Trophoblast cell (in vitro differentiated cells and primary cell): Measurements from ENCODE around the gene AFAP1L2.

Experiments used
- DNase-seq, 2 donors: peaks; one replicate each; pipeline ENCODE4 v3.0.0-alpha.2; 2016
- H2AFZ ChIP-seq: 2 replicates; pipeline ENCODE4 v1.6.1; 2013; ENCODE audit warnings: low read length, moderate library complexity, mild to moderate bottlenecking; ENCODE audit not compliant: insufficient read depth, poor library complexity
- H2AK5ac ChIP-seq: 2 replicates; pipeline ENCODE4 v1.6.1; 2013; ENCODE audit warnings: mild to moderate bottlenecking, low read length
- H2BK120ac ChIP-seq: 2 replicates; pipeline ENCODE4 v1.6.1; 2013; ENCODE audit warnings: low read length, mild to moderate bottlenecking, moderate library complexity; ENCODE audit not compliant: insufficient read depth, poor library complexity
- H2BK12ac ChIP-seq: 2 replicates; pipeline ENCODE4 v1.6.1; 2013; ENCODE audit warnings: mild to moderate bottlenecking, low read length, moderate library complexity
- H2BK5ac ChIP-seq: 2 replicates; pipeline ENCODE4 v1.6.1; 2013; ENCODE audit warnings: low read length, low read depth, moderate library complexity, mild to moderate bottlenecking; ENCODE audit not compliant: poor library complexity
- H3K14ac ChIP-seq: 2 replicates; pipeline ENCODE4 v1.6.1; 2013; ENCODE audit warnings: mild to moderate bottlenecking, low read length
- H3K18ac ChIP-seq: 2 replicates; pipeline ENCODE4 v1.6.1; 2013; ENCODE audit warnings: mild to moderate bottlenecking, low read length
- H3K23ac ChIP-seq: 2 replicates; pipeline ENCODE4 v1.6.1; 2013; ENCODE audit warnings: low read length
- H3K27ac ChIP-seq: 2 replicates; pipeline ENCODE4 v1.5.1; 2013; ENCODE audit warnings: low read depth, mild to moderate bottlenecking, inconsistent platforms, low read length, moderate library complexity
- H3K27me3 ChIP-seq: 2 replicates; pipeline ENCODE4 v1.6.1; 2013; ENCODE audit warnings: inconsistent platforms, mild to moderate bottlenecking, low read length, moderate library complexity; ENCODE audit not compliant: insufficient read depth
- H3K36me3 ChIP-seq, 2 experiments: 1 replicate in 1 of 2; 2 replicates in 1 of 2; pipeline ENCODE4 v1.6.1; 2013; ENCODE audit warnings: low read length in 2 of 2, mild to moderate bottlenecking in 2 of 2, moderate library complexity in 1 of 2; ENCODE audit not compliant: insufficient read depth in 2 of 2, control insufficient read depth in 1 of 2
- H3K4ac ChIP-seq: 2 replicates; pipeline ENCODE4 v1.6.1; 2013; ENCODE audit warnings: low read depth, mild to moderate bottlenecking, low read length, moderate library complexity
- H3K4me1 ChIP-seq, 2 experiments: 1 replicate in 1 of 2; 2 replicates in 1 of 2; pipeline ENCODE4 v1.6.1; 2013; ENCODE audit warnings: low read length in 2 of 2, mild to moderate bottlenecking in 2 of 2, moderate library complexity in 1 of 2; ENCODE audit not compliant: insufficient read depth in 2 of 2, control insufficient read depth in 1 of 2
- H3K4me2 ChIP-seq: 2 replicates; pipeline ENCODE4 v1.6.1; 2013; ENCODE audit warnings: inconsistent platforms, mild to moderate bottlenecking, low read length, moderate library complexity
- H3K4me3 ChIP-seq: 2 replicates; pipeline ENCODE4 v1.5.1; 2013; ENCODE audit warnings: mild to moderate bottlenecking, low read depth, low read length, inconsistent platforms
- H3K79me1 ChIP-seq: one replicate; pipeline ENCODE4 v1.6.1; 2013; ENCODE audit warnings: low read length
- H3K79me2 ChIP-seq: 2 replicates; pipeline ENCODE4 v1.6.1; 2013; ENCODE audit warnings: low read length, mild to moderate bottlenecking; ENCODE audit not compliant: control insufficient read depth, insufficient read depth, poor library complexity
- H3K9ac ChIP-seq: 2 replicates; pipeline ENCODE4 v1.6.1; 2013; ENCODE audit warnings: mild to moderate bottlenecking, low read length
- H3K9me3 ChIP-seq: 2 replicates; pipeline ENCODE4 v1.6.1; 2013; ENCODE audit warnings: low read depth, mild to moderate bottlenecking, control low read depth, inconsistent platforms, low read length; ENCODE audit not compliant: insufficient read depth
- H4K12ac ChIP-seq: 2 replicates; pipeline ENCODE4 v1.6.1; 2013; ENCODE audit warnings: low read depth, mild to moderate bottlenecking, low read length, moderate library complexity
- H4K8ac ChIP-seq: 2 replicates; pipeline ENCODE4 v1.6.1; 2013; ENCODE audit warnings: low read depth, mild to moderate bottlenecking, low read length, moderate library complexity
- H4K91ac ChIP-seq: one replicate; pipeline ENCODE4 v1.6.1; 2013; ENCODE audit warnings: low read depth, mild to moderate bottlenecking, low read length, moderate library complexity
- WGBS: extraction: QIAGEN DNeasy Blood & Tissue Kit; methylation state at CpG from one replicate; pipeline ENCODE4 v1.1.7; 2013; ENCODE audit warnings: missing lambda C conversion rate; ENCODE audit not compliant: insufficient read length, insufficient coverage; ENCODE audit errors: extremely low coverage; 5-methylcytosine and 5-hydroxymethylcytosine counted together

AFAP1L2 gene

DNA sequence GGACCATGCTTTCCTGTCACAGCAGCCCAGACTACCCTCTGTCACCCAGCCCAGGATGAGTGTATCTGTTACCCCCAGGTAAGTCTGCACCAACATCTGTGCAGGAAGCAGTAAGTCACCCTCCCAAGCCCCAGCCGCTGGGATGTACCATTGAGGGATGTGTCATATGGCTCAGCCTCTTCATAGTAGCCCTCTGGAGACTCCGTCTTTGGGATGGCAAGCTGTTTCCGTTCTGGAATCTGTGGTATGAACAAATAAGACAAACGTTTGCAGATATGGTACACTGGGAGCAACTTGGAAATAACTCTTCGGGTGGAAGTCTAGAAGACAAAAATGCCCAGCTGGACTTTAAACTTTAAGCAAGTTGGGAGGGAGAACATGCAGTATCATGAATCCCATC, 81.3 kb downstream of the AFAP1L2 start:
- no CpG with 5 or more reads among the region's 5 CpGs for WGBS
- H3K27me3 ChIP-seq, result no peaks in the 10 kb centered on the region
- H3K79me1 ChIP-seq, result peaks cover 27% of the 10 kb centered on the region
- H3K14ac ChIP-seq, result peak overlapping the region; percentile 69
- H2BK120ac ChIP-seq, result peak overlapping the region; percentile 28
- no peaks in the 10 kb centered on the region for H3K9me3 ChIP-seq
- peaks cover 19 to 33% of the 10 kb centered on the region in 2 experiments for H3K36me3 ChIP-seq
- H3K4me1 ChIP-seq, result peaks cover 21 to 33% of the 10 kb centered on the region in 2 experiments
- H2AK5ac ChIP-seq, result peak overlapping the region; percentile 74
- no peaks in the 10 kb centered on the region for H3K79me2 ChIP-seq
- peak overlapping the region; percentile 36 for H3K18ac ChIP-seq
- H3K23ac ChIP-seq, result no peak overlapping the region
- no peak overlapping the region for H3K9ac ChIP-seq
- peak overlapping the region; percentile 55 for H2BK5ac ChIP-seq
- H4K91ac ChIP-seq, result peak overlapping the region; percentile 63
- H4K12ac ChIP-seq, result no peak overlapping the region
- H2BK12ac ChIP-seq, result peak overlapping the region; percentile 26
- H3K27ac ChIP-seq, result peak overlapping the region; percentile 86
- peak overlapping the region; percentile 40 for H4K8ac ChIP-seq
- DNase-seq, result peak in 1 of 2 donors; percentile 66
- peak overlapping the region; percentile 66 for H3K4ac ChIP-seq
- no peak overlapping the region for H3K4me2 ChIP-seq
- no peak overlapping the region for H2AFZ ChIP-seq
- H3K4me3 ChIP-seq, result no peak overlapping the region

DNA sequence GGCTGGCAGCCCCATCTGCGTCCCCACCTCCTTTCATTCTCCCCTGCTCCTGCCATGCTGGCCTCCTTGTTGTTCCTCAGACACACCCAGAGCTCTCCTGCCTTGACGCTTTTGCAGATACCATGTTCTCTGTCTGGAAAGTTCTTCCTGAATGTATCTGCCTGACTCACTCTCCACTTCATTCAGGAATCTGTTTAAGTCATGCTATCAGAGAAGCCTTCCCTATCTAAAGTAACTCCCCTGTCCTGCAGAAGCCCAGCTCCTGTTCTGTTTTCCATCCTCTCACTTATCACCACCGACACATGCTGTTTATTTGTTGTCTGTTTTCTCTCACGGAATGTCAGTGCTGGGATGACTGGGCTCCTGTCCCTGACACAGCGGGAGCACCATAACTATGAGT, 82.0 kb downstream of the AFAP1L2 start:
- Histone ChIP-seq H3K4me3 (no peak overlapping the region), H2BK12ac (no peak overlapping the region), H3K27ac (peak overlapping the region; percentile 88), H3K14ac (no peak overlapping the region), H2BK5ac (peak overlapping the region; percentile 63), H3K23ac (no peak overlapping the region), H3K9ac (no peak overlapping the region), H3K4me2 (no peak overlapping the region), H3K27me3 (no peaks in the 10 kb centered on the region), H2AFZ (no peak overlapping the region), H3K79me2 (no peaks in the 10 kb centered on the region), H3K4me1 (peaks cover 21 to 33% of the 10 kb centered on the region in 2 experiments), H4K12ac (no peak overlapping the region), H3K4ac (no peak overlapping the region), H4K91ac (peak overlapping the region; percentile 83), H3K18ac (no peak overlapping the region), H3K9me3 (no peaks in the 10 kb centered on the region), H2AK5ac (no peak overlapping the region), H4K8ac (peak overlapping the region; percentile 40), H2BK120ac (peak overlapping the region; percentile 28), H3K79me1 (peaks cover 27% of the 10 kb centered on the region), H3K36me3 (peaks cover 14 to 29% of the 10 kb centered on the region in 2 experiments)
- DNase-seq, result peak; percentile 27 to 67
- WGBS, result no CpG with 5 or more reads among the region's 5 CpGs

DNA sequence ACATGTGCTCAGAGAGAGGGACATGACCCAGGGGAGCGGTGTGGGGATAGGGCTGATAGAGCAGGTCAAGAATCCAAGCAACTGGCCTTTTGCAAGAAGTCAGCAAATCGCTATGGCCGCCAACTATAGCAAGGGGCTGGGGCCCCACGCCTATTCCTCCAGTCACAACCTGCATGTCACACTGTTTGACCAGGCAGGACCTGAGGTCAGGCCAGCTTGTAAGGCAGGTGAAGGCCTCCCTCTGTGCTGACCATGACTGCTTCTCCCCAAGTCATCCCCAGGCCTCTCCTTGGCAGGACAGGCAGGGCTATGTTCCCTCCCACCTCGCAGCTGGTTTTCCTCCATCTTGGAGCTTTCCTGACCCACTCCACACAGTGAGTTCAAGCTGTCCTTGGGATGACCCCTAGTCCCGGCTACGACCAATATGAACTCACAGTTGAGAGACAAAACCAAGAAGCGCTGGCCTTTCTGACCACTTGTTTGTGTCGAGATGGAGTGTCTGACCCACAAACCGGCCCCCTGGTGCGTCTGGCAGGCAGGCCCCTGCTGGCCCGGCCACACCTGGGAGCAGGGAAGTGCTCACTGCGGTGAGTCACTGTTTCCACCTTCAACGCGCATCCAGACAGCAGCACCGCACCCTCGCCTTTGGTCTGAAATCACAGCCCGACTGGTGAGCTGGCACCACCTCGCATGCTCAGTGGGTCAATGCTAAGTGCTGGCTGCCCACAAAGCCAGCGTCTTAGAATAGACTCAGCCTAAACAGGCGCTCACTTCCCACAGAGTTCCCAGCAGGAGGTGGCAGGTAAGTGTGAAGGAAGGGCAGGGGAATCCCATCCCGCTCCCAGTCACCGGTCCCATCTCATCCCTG, 83.8 kb downstream of the AFAP1L2 start:
- H4K8ac ChIP-seq, result peak overlapping the region; percentile 69
- WGBS, result no CpG with 5 or more reads among the region's 23 CpGs
- peaks cover under 1% of the 10 kb centered on the region for H3K79me2 ChIP-seq
- peak overlapping the region; percentile 9 for H4K12ac ChIP-seq
- peak; percentile 69 to 70 for DNase-seq
- no peak overlapping the region for H3K9ac ChIP-seq
- H3K36me3 ChIP-seq, result peaks cover 15 to 25% of the 10 kb centered on the region in 2 experiments
- H3K18ac ChIP-seq, result peak overlapping the region; percentile 63
- H3K79me1 ChIP-seq, result peaks cover 29% of the 10 kb centered on the region
- peak overlapping the region; percentile 87 for H4K91ac ChIP-seq
- peak overlapping the region; percentile 18 for H2AFZ ChIP-seq
- no peak overlapping the region for H3K4me2 ChIP-seq
- no peaks in the 10 kb centered on the region for H3K9me3 ChIP-seq
- H2AK5ac ChIP-seq, result peak overlapping the region; percentile 65
- peak overlapping the region; percentile 65 for H2BK120ac ChIP-seq
- H3K4me3 ChIP-seq, result no peak overlapping the region
- H3K4ac ChIP-seq, result no peak overlapping the region
- peak overlapping the region; percentile 51 for H3K27ac ChIP-seq
- peak overlapping the region; percentile 71 for H3K14ac ChIP-seq
- no peaks in the 10 kb centered on the region for H3K27me3 ChIP-seq
- peak overlapping the region; percentile 37 for H2BK5ac ChIP-seq
- no peak overlapping the region for H3K23ac ChIP-seq
- H3K4me1 ChIP-seq, result peaks cover 21 to 37% of the 10 kb centered on the region in 2 experiments
- peak overlapping the region; percentile 81 for H2BK12ac ChIP-seq

DNA sequence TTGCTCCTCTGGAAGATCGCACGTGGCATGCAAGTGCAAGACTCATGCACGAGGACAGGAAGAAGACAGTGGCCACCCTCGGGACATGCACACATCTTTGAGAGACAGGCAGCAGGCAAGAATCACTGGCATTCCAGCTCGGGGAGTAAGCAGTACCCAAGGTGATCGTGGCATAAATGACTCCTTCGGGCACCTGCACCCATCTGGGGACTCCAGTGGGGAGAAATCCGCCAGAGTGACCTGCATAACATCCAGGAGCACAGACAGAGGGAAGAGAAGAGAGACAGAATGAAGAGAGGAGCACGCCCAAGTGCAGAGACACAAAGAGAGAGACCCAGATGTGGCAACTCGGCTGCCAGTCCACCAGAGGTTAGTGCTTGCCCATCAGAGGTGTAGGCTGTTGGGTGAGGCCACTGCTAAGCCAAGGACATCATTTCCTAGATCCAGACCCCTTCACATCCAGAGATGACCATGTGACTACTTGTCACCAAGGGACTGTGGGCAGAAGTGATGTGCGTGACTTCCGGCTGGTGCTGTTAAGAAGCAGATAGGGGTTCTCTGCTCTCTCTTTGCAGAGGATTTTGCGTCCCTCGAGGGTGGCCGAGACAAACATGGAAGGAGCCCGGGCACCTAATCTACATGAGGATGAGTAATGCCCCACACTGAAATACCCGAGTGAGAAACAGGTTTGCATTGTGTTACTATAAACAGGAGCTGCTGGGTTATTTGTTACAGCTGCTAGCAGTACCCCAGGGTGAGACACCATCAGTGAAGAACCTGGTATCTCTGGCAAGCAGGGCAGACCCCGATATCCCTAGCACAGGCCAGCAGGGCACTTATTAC, 84.7 kb downstream of the AFAP1L2 start:
- no peak overlapping the region for H3K4me2 ChIP-seq
- H3K4ac ChIP-seq, result no peak overlapping the region
- H3K14ac ChIP-seq, result peak overlapping the region; percentile 18

More for the DNA sequence above, 84.7 kb downstream of the AFAP1L2 start:
- H3K79me2 ChIP-seq, result peaks cover 1% of the 10 kb centered on the region
- no peaks in the 10 kb centered on the region for H3K27me3 ChIP-seq
- H4K91ac ChIP-seq, result peak overlapping the region; percentile 87
- H2BK12ac ChIP-seq, result peak overlapping the region; percentile 81
- no peak overlapping the region for H4K12ac ChIP-seq
- peak overlapping the region; percentile 27 for H3K18ac ChIP-seq
- H3K4me3 ChIP-seq, result no peak overlapping the region
- WGBS, result no CpG with 5 or more reads among the region's 18 CpGs
- H2BK5ac ChIP-seq, result peak overlapping the region; percentile 23
- no peak overlapping the region for H4K8ac ChIP-seq
- H3K27ac ChIP-seq, result peak overlapping the region; percentile 51
- peak overlapping the region; percentile 65 for H2BK120ac ChIP-seq
- H3K79me1 ChIP-seq, result peaks cover 28% of the 10 kb centered on the region
- no peak overlapping the region for H2AK5ac ChIP-seq
- H3K9me3 ChIP-seq, result no peaks in the 10 kb centered on the region
- peaks cover 14 to 22% of the 10 kb centered on the region in 2 experiments for H3K36me3 ChIP-seq
- H3K4me1 ChIP-seq, result peaks cover 21 to 36% of the 10 kb centered on the region in 2 experiments
- H3K23ac ChIP-seq, result no peak overlapping the region
- DNase-seq, result no peak
- H2AFZ ChIP-seq, result no peak overlapping the region
- H3K9ac ChIP-seq, result no peak overlapping the region
